ENCODE results near the gene TNS4. TPM values are rescaled to one million over a fixed set of nuclear protein-coding genes. Genes with fewer than 3 reads are reported as not detected.

The TNS4 gene
- total RNA-seq, 1 experiment from 2014 or later, result not detected

DNA sequence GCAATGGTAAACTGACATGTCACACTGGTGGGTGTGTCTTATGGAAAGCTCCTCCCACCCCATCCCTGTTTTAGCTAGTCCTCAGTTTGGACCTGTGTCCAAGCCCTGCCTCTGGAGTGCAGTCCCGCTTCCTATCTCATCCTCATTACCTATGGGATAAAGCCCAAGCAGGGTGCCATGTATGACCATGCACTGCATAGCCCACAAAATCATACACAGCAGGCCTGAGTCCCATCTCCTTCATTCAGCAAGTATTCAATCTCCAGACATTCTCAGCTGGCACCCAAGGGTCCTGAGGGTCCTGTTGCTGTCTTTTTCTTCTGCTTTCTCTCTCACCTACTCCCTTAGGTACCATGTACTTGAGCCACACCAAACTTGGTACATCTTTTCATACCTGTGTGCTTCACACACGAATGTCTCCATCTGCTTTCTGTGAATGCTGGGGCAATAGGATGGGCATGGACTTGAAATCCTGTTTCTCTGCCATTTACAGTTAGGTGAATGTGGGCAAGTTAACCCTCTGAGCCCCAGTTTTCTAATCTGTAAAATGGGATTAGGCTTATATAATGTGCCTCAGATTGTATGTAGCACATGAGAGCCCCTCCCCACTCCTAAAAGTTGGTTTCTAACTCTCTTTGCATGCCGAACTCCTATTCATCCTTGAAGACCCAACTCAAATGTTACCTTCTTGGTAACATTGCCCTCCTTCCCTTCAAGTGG lies 28.5 kb downstream of the TNS4 start:
- DNase-seq (ENCODE audit: low read depth), result no peak

DNA sequence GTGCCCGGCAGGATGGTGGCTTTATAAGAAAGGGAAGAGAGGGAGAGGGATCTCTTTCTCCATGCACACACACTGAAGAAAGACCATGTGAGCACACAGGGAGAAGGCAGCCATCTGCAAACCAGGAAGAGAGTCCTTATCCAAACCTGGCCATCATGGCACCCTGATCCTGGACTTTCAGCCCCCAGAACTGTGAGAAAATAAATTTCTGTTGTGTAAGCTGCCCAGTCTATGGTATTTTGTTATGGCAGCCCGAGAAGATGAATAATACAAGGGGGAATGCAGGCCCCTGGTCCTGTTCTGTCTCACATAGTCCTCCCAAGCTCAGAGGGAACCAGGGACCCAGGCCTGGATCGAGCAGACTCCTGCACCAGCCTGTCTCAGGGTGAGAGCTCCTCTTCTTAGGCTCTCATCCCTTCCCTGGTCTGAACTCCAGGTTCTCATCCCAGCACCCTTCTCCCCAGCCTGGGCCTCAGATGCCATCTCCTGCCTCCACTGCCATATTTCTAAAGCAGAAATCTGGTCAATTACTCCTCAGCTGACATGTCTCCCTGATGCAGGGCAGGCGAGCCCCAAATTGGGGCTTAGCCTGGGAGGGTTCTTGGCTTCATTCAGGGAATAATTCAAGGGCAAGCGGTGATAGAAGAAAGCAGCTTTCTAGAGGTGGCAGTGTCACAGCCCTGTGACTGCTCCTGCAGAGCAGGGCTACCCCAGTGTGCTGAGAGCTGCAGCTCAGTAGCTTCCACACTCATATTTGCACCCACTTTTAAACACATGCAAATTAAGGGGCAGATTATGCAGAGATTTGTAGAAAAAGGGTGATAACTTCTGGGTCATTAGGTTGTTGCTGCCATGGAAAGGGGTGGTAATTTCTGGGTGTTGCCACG lies 29.3 kb downstream of the TNS4 start:
- DNase-seq (ENCODE audit: low read depth), result no peak

DNA sequence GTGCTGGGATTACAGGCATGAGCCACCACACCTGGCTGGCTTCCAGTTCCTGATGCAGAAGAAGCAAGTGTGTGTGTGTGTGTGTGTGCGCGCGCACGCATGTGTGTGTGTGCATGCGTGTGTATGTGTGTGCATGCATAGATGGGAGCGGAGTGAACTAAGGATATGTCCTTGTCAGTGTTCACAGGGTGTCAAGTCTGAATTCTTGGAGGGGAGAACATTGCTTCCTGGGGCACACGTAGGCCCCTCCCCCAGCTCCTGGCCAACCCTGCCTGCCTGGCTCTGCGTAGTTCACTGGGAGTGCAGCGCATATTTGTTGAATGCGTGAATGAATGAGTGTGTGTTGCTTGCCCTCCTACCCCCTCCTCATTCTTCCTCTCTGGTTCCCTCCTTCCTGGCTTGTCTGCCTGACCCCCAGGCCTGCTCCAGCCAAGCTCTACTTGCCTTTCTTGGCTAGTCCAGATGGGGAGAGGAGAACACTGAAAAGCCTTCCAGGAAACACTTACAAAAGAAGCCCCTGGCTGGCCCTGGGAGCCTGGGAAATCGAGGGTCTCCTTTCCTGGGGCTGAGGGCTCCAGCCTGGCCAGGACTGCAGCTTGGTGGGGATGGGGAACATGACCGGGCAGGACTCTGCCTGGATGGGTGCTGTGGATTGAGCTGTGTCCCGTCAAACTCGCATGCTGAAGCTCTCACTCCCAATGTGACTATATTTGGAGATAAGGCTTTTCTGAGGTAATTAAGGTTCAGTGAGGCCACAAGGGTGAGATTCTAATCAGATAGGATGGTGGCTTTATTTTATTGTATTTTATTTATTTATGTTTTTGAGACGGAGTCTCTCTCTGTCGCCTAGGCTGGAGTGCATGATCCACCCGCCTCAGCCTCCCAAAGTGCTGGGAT lies 30.2 kb downstream of the TNS4 start:
- no peak for DNase-seq (ENCODE audit: low read depth)

DNA sequence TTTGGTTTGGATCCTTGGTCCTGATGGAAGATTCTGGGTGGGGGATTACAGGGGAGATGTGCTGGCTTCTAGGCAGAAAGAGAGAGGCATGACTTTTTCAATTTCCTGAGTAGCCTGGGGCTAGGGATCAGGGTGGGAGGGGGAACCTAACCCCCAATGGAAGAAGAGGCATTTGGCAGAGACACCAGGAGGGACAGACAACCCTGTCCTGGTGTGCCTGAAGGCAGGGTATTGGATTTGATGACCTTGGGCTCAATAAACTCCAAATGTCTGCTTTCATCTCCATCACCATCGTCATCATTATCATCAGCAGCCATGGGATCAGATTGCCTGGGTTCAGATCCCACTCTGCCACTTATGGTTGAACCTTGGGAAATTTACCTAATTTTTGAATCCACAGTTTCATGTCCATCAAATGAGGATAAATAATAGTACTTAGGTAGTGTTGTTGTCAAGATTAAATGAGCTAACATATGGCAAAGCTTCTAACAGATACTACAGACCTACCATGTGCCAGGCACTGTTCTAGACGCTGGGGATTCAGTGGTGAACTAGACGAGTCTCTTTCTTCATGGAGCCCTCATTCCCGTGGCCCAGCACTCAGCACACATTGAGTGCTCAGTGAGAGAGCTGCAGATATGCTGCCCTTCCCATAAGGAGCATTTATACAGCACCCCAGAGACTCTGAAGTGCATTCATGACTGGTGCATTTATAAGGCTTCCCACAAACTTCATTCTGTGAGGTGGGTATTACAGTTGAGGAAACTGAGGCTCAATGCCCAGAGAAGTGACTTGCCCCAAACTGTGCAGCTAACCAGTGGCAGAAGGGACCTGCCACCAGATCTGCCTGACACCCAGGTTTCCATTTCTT lies 31.4 kb downstream of the TNS4 start:
- DNase-seq (ENCODE audit: low read depth), result no peak

DNA sequence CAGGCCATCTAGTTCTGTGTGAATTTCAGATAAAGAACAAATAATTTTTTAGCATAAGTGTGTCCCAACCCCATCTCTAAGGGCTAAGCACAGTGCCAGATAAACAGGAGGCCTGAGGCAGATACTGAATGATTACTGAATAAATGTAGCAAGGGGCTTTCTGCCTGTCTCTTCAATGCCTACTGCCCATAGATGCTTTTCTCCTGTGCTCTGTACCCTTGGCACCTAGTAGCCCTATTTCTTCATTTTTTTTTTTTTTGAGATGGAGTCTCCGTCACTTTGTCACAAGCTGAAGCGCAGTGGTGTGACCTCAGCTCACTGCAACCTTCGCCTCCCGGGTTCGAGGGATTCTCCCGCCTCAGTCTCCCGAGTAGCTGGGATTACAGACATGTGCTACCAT lies 32.9 kb downstream of the TNS4 start:
- no peak for DNase-seq (ENCODE audit: low read depth)

DNA sequence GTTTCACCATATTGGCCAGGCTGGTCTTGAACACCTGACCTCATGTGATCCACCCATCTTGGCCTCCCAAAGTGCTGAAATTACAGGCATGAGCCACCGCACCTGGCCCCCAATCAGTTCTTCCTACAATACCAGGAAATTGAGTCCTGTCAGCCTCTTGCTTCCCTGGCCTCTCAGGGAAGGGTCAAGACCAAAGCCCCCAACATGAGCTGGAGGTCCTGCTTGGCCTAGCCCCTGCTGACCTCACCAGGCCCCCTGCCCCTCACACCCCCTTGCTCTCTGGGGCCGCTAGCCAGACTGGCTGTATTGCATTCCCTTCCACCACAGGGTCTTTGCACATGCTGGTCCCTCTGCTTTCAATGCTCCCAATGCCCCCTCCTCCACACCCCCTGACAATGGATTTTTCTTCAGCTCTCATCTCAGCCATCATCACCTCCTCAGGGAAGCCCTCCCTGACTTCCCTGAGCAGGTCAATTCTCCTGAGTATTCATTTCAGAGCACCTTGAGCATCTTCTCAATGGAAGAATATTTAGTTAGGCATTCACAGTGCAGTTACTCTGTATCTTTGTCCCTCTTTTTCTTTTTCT lies 34.0 kb downstream of the TNS4 start:
- no peak for DNase-seq (ENCODE audit: low read depth)

DNA sequence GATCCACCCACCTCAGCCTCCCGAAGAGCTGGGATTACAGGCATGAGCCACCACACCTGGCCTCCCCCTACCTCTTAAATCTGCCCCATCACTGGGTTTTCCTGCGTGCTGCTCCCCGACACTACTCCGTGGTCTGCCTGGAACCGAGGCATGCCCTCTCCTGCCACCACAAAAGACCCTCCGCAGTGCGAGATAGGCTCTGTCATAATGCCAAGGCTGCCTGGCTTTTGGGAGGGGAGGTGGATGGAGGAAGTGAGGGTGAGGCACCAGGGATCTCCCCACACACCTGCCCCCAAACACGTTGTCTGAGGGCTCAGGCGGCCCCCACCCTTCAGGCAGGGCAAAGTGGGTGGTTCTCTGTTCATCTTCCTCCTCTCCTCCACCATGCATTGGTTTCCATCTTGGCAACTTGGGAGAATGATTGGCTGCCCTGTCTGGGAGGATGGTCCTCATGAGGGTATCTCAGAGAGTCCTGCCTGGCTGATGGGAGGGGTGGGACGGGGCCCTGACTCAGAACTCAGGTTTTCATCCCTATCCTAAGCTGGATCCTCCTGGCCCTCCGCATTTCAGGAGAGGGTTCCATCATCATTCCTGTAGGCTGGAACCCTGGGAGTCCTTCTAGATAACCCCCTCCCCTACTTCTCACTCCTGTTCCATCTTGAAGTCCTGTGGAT lies 35.0 kb downstream of the TNS4 start:
- no peak for DNase-seq (ENCODE audit: low read depth)

DNA sequence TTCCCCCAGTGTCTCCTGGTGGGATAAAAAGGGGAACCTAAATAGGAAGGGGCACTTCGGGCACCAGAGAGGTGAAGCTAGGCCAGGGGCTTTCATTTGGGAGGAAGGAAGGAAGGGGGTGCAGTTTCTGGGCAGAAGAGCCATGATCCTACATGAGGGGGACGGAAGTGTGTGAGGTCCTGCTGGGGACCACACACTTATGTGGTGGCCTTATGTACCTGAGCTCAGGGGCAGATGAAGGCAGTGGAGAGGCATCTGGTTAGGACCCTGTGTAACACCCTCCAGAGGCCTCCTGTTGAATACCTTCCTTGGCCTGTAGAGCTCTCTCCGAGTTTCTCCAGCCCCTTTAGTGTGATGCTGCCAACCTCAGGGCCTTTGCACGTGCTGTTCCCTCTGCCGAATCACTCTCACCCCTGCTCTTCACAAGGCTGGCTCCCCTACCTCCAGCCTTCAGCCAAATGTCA lies 37.0 kb downstream of the TNS4 start:
- DNase-seq (ENCODE audit: low read depth), result no peak

DNA sequence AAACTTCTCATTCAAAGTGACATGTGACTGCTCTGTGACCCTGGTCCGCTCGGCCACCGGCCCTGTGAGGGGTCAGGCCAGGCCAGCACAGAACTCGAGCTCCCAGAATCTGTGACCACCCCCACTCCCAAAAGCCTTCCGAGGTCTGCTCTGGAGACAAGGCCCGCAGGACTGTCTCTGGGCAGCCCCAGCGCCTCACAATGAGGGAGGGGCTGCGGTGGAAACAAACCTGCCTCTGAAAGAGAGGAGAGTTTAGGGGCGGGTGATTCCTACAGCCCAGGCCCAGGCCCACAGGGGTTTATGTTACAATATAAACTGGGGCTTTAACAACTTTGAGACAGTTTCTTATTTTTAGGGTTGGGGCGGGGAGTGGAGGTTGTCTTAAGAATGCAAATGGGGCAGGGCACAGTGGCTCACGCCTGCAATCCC lies 38.3 kb downstream of the TNS4 start:
- no peak for DNase-seq (ENCODE audit: low read depth)

DNA sequence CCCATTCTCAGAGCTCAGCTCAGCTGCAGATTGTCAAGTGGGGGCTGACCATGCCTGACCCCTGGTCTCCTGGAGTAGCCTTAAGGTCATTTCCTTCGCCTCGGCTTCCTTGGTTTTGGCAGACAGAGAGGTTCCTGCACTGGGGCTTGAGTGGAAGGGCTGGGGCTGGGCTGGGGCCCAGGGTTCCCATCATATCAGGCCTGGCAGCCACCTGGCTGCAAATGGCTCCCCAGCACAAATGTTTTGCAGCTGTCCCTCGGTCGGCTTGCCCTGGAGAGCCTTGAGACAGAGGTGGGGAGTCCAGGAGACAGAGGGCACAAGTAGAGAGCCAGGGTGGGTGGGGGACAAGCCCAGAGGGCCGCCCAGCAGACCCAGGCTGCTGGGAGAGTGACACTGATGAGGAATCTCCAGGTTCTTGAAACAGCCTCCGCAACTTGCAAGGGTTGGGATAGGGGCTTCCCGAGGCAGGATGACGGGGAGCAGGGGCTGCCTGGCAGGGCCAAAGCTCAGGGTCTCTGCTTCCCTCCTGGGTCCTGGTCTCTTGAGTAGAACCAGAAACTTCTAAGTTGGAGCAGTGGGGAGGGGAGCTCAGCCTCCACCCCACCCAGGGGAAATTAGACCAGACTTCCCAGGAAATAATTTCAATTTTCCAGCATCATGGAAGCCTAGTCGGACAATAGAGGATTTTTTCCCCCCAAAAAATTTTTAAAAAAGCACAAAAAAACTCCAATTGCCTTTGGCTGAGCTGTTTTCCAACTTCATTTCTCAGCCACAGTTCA lies 38.9 kb downstream of the TNS4 start:
- no peak for DNase-seq (ENCODE audit: low read depth)

DNA sequence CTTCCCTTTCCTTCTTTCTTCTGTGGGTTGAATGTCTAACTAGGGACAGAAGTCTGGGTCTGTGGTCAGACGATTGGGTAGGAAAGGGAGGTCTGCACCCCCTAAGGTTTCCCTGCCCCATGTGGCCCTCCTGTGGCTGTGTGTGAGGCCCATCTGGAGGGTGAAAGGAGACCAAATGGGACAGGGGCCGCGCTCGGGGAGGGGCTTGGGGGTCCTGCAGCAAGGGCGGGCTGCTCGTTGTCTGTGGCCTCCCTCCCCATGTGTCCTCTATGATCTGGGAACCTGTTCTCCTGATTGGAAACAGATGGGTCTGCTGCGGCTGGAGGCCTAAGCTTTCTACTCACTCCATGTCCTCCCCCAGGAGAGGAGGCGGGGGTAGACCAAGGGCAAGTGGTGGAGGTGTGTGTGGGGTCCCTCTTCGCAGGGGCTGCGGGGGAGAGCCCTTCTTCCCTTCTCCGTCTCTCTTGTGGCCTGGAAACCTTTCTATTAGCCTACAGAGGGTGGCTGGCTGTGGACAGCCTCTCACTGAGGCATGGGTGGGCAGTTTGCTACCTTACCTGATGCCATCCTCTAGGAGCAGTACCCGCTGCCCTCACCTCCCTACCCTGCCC lies 39.6 kb downstream of the TNS4 start:
- DNase-seq (ENCODE audit: low read depth), result no peak

DNA sequence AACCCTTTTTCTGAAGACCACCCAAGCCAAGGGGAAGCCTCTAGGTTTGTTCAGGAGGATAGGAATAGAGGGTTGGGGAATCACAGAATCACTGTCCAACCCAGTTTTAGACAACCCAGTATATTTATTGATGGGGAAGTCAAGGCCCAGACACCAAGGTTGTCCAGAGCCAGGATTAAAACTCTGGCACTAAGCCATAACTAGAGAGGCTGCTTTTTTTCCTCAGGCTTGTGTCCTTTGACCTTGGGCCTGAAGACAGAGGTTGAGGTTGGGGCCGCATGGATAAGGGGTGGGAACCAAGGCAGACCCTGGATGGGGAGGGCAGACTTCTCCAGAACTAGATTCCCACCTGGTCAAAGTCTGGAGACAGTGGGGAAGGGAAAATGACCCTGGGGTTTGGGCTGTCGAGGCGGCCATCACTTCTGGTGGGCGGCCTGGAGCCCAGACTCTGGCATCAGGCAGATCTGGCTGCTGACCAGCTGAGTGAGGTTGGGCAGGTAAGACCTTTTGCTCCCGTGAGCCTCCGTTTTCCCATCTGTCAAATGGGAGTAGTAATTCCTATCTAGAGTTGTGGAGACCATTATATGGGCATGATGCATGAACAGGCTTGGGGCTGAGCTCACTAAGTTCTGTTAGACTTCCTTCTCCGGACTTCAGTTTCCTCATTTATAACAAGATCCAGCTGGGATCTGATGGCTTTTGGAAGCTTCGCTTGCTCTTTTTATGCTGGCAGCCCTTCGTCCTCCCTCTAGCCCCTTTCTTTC lies 40.3 kb downstream of the TNS4 start:
- no peak for DNase-seq (ENCODE audit: low read depth)

DNA sequence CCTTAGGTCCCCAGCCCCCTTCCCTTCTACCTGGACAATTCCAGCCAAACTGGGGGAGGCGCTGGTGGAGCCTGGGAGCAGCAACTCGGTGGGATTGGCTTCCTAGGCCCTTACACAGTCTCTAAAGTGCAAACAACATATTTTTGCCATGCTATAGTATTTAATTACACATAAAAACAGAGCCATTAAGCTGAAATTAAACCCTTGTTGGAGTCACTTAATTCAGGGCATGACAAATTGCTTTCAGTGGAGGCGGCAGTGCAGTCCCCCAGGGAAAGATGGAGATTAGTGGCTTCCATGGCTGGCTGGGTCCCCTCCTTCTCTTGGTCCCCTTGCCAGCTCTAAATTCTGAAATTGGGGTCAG lies 40.8 kb downstream of the TNS4 start:
- DNase-seq (ENCODE audit: low read depth), result no peak

DNA sequence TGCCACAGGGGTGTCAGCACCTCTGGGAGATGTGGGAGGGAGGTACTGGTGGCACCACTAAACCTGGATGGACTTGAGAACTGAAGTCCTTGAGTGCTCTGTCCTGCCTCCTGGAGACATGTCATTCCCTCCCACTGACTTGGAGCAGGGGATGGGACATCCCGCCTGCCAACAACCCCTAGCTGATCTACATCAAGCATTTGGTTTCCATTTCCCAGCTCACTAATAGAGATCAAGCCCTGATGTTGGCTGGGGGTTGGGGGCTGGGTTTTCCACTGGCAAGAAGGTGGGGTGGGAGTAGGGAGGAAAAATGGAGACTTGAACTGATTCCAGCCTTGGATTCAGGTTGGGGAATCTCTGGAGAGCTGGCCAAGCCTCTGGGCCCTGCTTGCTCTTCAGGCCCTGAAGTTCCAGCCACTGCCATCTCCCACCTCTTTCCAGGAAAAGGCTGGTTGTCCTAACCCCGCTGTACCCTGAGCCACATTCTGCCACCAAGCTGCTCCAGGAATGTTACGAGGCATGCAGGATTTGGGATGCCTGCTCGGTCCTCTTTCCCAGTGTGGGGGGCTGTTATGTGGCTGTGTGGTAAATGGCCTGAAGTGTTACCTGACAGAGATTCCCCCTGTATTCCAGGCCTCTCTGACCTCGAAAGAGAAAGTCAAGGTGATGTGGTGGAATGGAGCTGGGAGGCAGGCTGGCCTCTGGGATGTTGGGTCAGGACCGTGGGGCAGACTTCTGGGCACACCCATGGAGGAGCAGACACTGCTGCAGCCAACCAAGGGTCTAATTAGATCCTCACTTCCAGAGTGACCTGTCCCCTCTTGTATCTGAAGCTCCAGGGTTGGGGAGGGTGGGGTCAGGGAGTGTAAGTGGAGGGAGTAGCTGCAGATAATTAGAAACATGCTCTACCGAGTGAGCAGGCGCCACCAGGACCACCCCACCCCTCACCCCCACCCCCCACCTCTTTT lies 41.5 kb downstream of the TNS4 start:
- DNase-seq (ENCODE audit: low read depth), result no peak

DNA sequence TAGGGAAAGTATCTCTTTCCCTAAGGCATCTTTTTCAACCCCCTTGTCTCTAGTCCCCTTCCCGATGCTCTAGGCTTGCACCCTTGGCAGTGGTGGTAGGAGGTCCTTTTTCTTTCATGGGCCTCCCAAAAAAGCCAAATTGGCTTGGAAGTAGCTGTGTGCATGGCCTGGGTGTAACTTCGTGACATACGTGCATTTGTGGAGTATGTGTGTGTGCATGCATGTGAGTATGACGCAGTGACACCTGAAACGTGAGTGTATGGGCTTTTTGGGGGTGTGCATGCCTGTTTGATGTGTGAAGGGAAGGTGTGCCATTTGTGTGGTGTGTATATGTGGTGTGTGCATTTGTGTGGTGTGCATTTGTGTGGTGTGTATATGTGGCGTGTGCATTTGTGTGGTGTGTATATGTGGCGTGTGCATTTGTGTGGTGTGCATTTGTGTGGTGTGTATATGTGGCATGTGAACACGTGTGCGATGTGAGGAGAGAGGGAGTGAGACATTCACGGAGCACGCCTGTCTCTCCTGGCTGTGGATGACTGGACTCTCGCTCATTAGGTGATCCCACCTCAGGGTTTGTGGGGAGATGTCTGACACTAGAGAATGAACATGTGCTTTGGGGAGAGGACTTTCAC lies 42.5 kb downstream of the TNS4 start:
- no peak for DNase-seq (ENCODE audit: low read depth)

Data from M059J (cell line).